DND-41 (cell line): ENCODE measurements around the gene WDR45B.

ENCODE experiments used
- ATAC-seq: fragments of 200-7000 bp; cut with Tn5 transposase; 3 replicates; pipeline ENCODE4 v1.9.1; 2021; ENCODE audit warnings: low read depth; ENCODE audit not compliant: insufficient read depth
- DNase-seq: peaks from one replicate; pipeline ENCODE4 v3.0.0-alpha.2; 2020
- H2AFZ ChIP-seq: 2 replicates; pipeline ENCODE4 v1.6.0; 2012; ENCODE audit warnings: low read depth, low read length
- H3K27ac ChIP-seq: 2 replicates; pipeline ENCODE4 v1.5.1; 2012; ENCODE audit warnings: low read length, inconsistent platforms
- H3K27me3 ChIP-seq: fragments of 200-600 bp; sonication (generic); 2 replicates; pipeline ENCODE4 v1.6.0; 2012; ENCODE audit warnings: low read length, mild to moderate bottlenecking, inconsistent platforms; ENCODE audit not compliant: insufficient read depth, poor library complexity
- H3K36me3 ChIP-seq: 2 replicates; pipeline ENCODE4 v1.5.1; 2012; ENCODE audit warnings: low read length, inconsistent platforms; ENCODE audit not compliant: insufficient read depth
- H3K4me1 ChIP-seq: 2 replicates; pipeline ENCODE4 v1.5.1; 2012; ENCODE audit warnings: mild to moderate bottlenecking, low read length; ENCODE audit not compliant: insufficient read depth
- H3K4me2 ChIP-seq: 2 replicates; pipeline ENCODE4 v1.6.0; 2012; ENCODE audit warnings: mild to moderate bottlenecking, moderate library complexity, low read length, inconsistent platforms; ENCODE audit not compliant: insufficient read depth
- H3K4me3 ChIP-seq, 2 experiments: fragments of 200-600 bp in 1 of 2; shearing (Covaris generic) in 1 of 2; 2 replicates each; pipeline ENCODE4 v1.5.1; 2012 to 2016; ENCODE audit warnings: inconsistent platforms in 2 of 2, low read length in 2 of 2, mild to moderate bottlenecking in 2 of 2, low read depth in 1 of 2, moderate library complexity in 1 of 2
- H3K79me2 ChIP-seq: 2 replicates; pipeline ENCODE4 v1.6.0; 2012; ENCODE audit warnings: low read length, inconsistent platforms; ENCODE audit not compliant: insufficient read depth
- H3K9ac ChIP-seq: 2 replicates; pipeline ENCODE4 v1.6.0; 2012; ENCODE audit warnings: low read depth, mild to moderate bottlenecking, inconsistent platforms, low read length, moderate library complexity
- H3K9me3 ChIP-seq: 2 replicates; pipeline ENCODE4 v1.5.1; 2012; ENCODE audit warnings: low read length, moderate library complexity, mild to moderate bottlenecking, inconsistent platforms; ENCODE audit not compliant: insufficient read depth, severe bottlenecking
- H4K20me1 ChIP-seq: 2 replicates; pipeline ENCODE4 v1.6.0; 2012; ENCODE audit warnings: low read length; ENCODE audit not compliant: insufficient read depth
- CTCF ChIP-seq: IDR thresholded peaks from 2 replicates; pipeline ENCODE4 v1.5.1; 2012; ENCODE audit warnings: borderline replicate concordance, low read length, moderate library complexity, mild to moderate bottlenecking; ENCODE audit not compliant: poor library complexity, severe bottlenecking; ENCODE audit errors: extremely low read depth
- EZH2 ChIP-seq: IDR thresholded peaks from 3 replicates; pipeline ENCODE4 v1.6.1; 2012; ENCODE audit warnings: borderline replicate concordance, low read depth, mild to moderate bottlenecking, moderate library complexity, low read length, inconsistent platforms; ENCODE audit not compliant: severe bottlenecking

WDR45B gene

GRCh38 chr17:82696259-82696658 is 48.0 kb upstream of the WDR45B start:
- no peaks in the 10 kb centered on the region for H3K79me2 ChIP-seq
- H3K4me2 ChIP-seq = no peak overlapping the region
- H3K9me3 ChIP-seq = peaks cover 18% of the 10 kb centered on the region
- DNase-seq (no peak), ATAC-seq (no peak)
- no peaks in the 10 kb centered on the region for H3K27me3 ChIP-seq
- no peaks in the 10 kb centered on the region for H3K36me3 ChIP-seq
- H3K27ac ChIP-seq = no peak overlapping the region
- peaks cover 19% of the 10 kb centered on the region for H3K4me1 ChIP-seq
- no peak overlapping the region for H3K9ac ChIP-seq
- H4K20me1 ChIP-seq = no peaks in the 10 kb centered on the region; the same call in none of the 2 replicates
- no peak overlapping the region for H2AFZ ChIP-seq
- no peak overlapping the region for H3K4me3 ChIP-seq
- TF ChIP-seq CTCF = no peak

DNA sequence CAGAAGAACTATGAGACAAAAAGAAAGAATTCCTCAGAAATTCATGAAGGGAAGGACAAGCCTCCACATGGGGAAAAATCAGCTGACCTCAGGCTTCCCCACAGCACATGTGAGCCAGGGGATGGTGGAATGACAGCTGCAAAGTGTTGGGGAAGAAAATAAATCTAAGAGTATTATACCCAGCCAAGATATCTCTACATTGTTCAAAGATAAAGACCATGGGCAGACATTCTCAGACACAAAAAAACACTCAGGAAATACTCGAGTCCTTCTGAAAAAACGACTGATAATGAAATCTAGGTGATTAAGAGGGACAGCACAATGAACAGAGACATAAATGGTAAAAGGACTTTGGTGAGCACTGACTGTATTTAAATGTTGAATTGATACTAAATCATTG is 46.4 kb upstream of the WDR45B start:
- H3K9me3 ChIP-seq = peaks cover 18% of the 10 kb centered on the region
- no peaks in the 10 kb centered on the region for H3K79me2 ChIP-seq
- H3K4me3 ChIP-seq = no peak overlapping the region
- no peak overlapping the region for H3K4me2 ChIP-seq
- no peaks in the 10 kb centered on the region; the same call in none of the 2 replicates for H4K20me1 ChIP-seq
- DNase-seq (no peak), ATAC-seq (no peak)
- no peaks in the 10 kb centered on the region for H3K36me3 ChIP-seq
- no peak overlapping the region for H2AFZ ChIP-seq
- no peak overlapping the region for H3K9ac ChIP-seq
- no peak overlapping the region for H3K27ac ChIP-seq
- H3K4me1 ChIP-seq = peaks cover 19% of the 10 kb centered on the region
- no peaks in the 10 kb centered on the region for H3K27me3 ChIP-seq
- TF ChIP-seq CTCF (no peak), EZH2 (no peak)

DNA sequence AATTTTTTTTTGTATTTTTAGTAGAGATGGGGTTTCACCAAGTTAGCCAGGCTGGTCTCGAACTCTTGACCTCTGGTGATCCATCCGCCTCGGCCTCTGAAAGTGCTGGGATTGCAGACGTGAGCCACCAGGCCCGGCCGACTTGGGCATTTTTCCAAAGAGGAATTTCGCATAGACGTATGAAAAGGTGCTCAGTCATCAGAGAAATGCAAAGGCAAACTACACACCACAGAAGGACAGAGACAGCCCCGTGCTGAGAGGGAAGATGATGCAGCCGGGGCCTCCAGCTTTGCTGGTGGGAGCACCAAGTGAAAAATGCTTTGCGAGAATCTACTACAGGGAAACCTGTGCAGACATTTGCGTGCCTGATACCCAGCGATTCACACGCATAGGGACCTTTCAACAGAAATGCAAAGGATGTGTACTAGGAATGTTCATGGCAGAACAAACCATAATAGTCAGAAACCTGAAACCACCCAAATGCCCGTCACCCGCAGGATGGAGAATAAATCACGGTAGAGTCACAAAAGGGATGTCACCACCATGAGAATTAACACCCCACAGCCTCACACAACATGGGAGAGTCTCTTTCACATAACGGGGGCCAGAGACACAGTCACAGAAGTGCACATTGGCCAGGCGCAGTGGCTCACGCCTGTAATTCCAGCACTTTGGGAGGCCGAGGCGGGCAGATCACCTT is 45.1 kb upstream of the WDR45B start:
- Histone ChIP-seq H3K79me2 (no peaks in the 10 kb centered on the region), H3K27ac (no peak overlapping the region)
- no peak for ATAC-seq

More for the DNA sequence above, 45.1 kb upstream of the WDR45B start:
- Histone ChIP-seq H3K4me3 (no peak overlapping the region), H3K36me3 (no peaks in the 10 kb centered on the region), H2AFZ (no peak overlapping the region), H4K20me1 (no peaks in the 10 kb centered on the region; the same call in 1 of the 2 replicates), H3K27me3 (no peaks in the 10 kb centered on the region), H3K4me1 (peaks cover 12% of the 10 kb centered on the region), H3K9me3 (peaks cover 18% of the 10 kb centered on the region), H3K4me2 (no peak overlapping the region), H3K9ac (no peak overlapping the region)
- no peak for DNase-seq
- TF ChIP-seq EZH2 (no peak), CTCF (no peak)
